Adrenal gland (tissue), 12 donors: ENCODE data around the gene OSBPL10. TPM values are rescaled to one million over a fixed set of nuclear protein-coding genes. Genes with fewer than 3 reads are reported as not detected.

Experiments
- DNase-seq, 7 donors: peaks; one replicate each; pipeline ENCODE4 v3.0.0-alpha.2; 2019 to 2020
- H3K27ac ChIP-seq, 5 donors: fragments of 200-600 bp; sonication (generic) in 4 of 5; 1 replicate in 3 of 5; 2 replicates in 2 of 5; pipeline versions ENCODE4 v1.5.1 to v1.8.0; 2016 to 2020; ENCODE audit warnings: mild to moderate bottlenecking in 1 of 5
- H3K27me3 ChIP-seq: fragments of 200-600 bp; 2 replicates; pipeline ENCODE4 v1.8.0; 2021
- H3K36me3 ChIP-seq, 2 donors: fragments of 200-600 bp; replicated peaks in 1 of 2; 1 replicate in 1 of 2; 2 replicates in 1 of 2; pipeline versions ENCODE4 v1.5.1 to v1.8.0; 2018 to 2022
- H3K4me1 ChIP-seq, 2 donors: fragments of 200-600 bp; replicated peaks in 1 of 2; 1 replicate in 1 of 2; 2 replicates in 1 of 2; pipeline versions ENCODE4 v1.5.1 to v1.8.0; 2018 to 2021
- H3K4me3 ChIP-seq, 4 donors: fragments of 200-600 bp; sonication (generic) in 3 of 4; one replicate each; pipeline ENCODE4 v1.5.1; 2016 to 2018
- H3K9me3 ChIP-seq, 3 donors: fragments of 200-600 bp; sonication (generic) in 1 of 3; replicated peaks in 1 of 3; 1 replicate in 2 of 3; 2 replicates in 1 of 3; pipeline versions ENCODE4 v1.5.1 to v1.8.0; 2016 to 2021
- CTCF ChIP-seq, 6 experiments: fragments of 450-650 bp in 4 of 6; fragments of 200-600 bp in 2 of 6; sonication (generic) in 1 of 6; IDR thresholded peaks; 1 replicate in 5 of 6; 2 replicates in 1 of 6; pipeline versions ENCODE4 v1.5.1 to v1.8.0; 2016 to 2021; ENCODE audit warnings: antibody characterized with exemption in 6 of 6, mild to moderate bottlenecking in 2 of 6, moderate library complexity in 1 of 6
- POLR2A ChIP-seq, 2 donors: fragments of 450-650 bp; IDR thresholded peaks; one replicate each; pipeline ENCODE4 v1.6.1; 2017; ENCODE audit warnings: antibody characterized with exemption in 2 of 2, mild to moderate bottlenecking in 2 of 2, moderate library complexity in 1 of 2
- WGBS, 4 donors: extraction: QIAGEN DNeasy Blood & Tissue Kit in 2 of 4; methylation state at CpG; one replicate each; pipeline versions ENCODE4 v1.1.5 to v1.1.7; 2013 to 2017; 5-methylcytosine and 5-hydroxymethylcytosine counted together
- intact Hi-C, 2 donors: fragments of 100-400 bp; cut with DNase I; formaldehyde crosslinking; loops; one replicate each; pipeline versions ENCODE4 v1.14.1 to v1.15.0; 2022 to 2023
- polyA plus RNA-seq, 3 donors: library from polyadenylated mRNA; stranded (reverse); fragments of 200-250 nt in 2 of 3; fragments of 350-450 nt in 1 of 3; fragmentation: Illumina TruSeq in 1 of 3; extraction: RNeasy Lipid Tissue Mini Kit (QIAGEN cat#74804) in 1 of 3; gene quantifications; one replicate each; pipeline ENCODE4 v1.2.3, GENCODE V29; 2013 to 2014
- total RNA-seq, 9 donors: library from RNA; depleted of rRNA in 4 of 9; stranded (reverse); fragments of >200 nt in 4 of 9; fragments of 120-200 nt in 1 of 9; fragmentation: NEBNext Ultra II Directional in 1 of 9; extraction: Animal tissue kit (Norgen Biotek cat#: 25700) in 1 of 9; gene quantifications; one replicate each; pipeline versions ENCODE4 v1.1.0 to v1.2.4, GENCODE V29; 2013 to 2023
- donor health status: healthy with polysubstance abuse.
- donor health status: Bipolar disorder and iron deficiency.
- donor health status: DM: yes; HTN: yes; CAD: no.
- donor health status: DM: no; HTN: no; CAD: no.
- donor health status: DM: no; HTN: no; CAD: no.
- donor health status: DM: yes; HTN: yes; CAD: no.

OSBPL10 gene
- total and polyA plus RNA-seq, 12 donors: 2.0 to 55.6 (median 9.4) TPM

- no peaks in the 10 kb centered on the region for H3K27me3 ChIP-seq
- no peaks in the 10 kb centered on the region for H3K36me3 ChIP-seq
- peaks cover 0 to 3% of the 10 kb centered on the region in 2 donors for H3K4me1 ChIP-seq
- 71 to 76% (median 75%) methylated on average over 2 of the region's 2 CpGs for whole genome bisulfite sequencing, 4 donors
- DNase-seq: no peak
- H3K27ac ChIP-seq: no peak overlapping the region
- H3K4me3 ChIP-seq: no peak overlapping the region
- no peak for TF ChIP-seq POLR2A (IDR thresholded peaks at IDR 0.05)
- TF ChIP-seq CTCF (IDR thresholded peaks at IDR 0.05): no peak
- H3K9me3 ChIP-seq: no peaks in the 10 kb centered on the region
- intact Hi-C loops: no loop called here
Measured at GRCh38 chr3:31750341-31750740, 230.7 kb downstream of the OSBPL10 start.

DNA sequence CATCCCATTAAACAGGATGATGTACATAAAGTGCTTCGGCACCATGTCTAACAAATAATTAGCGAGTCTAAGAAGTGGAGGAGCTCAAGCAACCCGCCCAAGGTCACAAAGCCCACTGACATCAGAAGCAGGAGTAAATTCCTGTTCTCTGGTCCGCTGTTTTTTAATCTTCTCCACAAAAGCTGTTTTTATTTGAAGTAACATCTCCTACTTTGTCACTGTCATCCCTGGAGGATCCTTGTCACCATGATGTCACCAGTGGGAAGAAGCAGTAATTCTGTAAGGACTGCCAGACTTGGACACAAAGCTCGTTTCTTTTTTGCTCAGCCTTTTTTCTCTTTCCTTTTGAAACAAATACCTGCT, 232.1 kb downstream of the OSBPL10 start:
- no peak overlapping the region for H3K27ac ChIP-seq
- peaks cover 0 to 3% of the 10 kb centered on the region in 2 donors for H3K4me1 ChIP-seq
- H3K36me3 ChIP-seq: no peaks in the 10 kb centered on the region
- WGBS, 4 donors: 55 to 64% (median 58%) methylated on average over 5 of the region's 5 CpGs
- no peaks in the 10 kb centered on the region for H3K27me3 ChIP-seq
- no peak for DNase-seq
- no peak for TF ChIP-seq POLR2A (IDR thresholded peaks at IDR 0.05)
- TF ChIP-seq CTCF (IDR thresholded peaks at IDR 0.05): no peak
- intact Hi-C loops: no loop called here
- no peak overlapping the region for H3K4me3 ChIP-seq
- H3K9me3 ChIP-seq: no peaks in the 10 kb centered on the region

GRCh38 chr3:31748281-31748932, 232.7 kb downstream of the OSBPL10 start:
- intact Hi-C loops: no loop called here
- Histone ChIP-seq H3K36me3 (no peaks in the 10 kb centered on the region), H3K9me3 (no peaks in the 10 kb centered on the region), H3K4me1 (peaks cover 0 to 3% of the 10 kb centered on the region in 2 donors), H3K27ac (no peak overlapping the region), H3K4me3 (no peak overlapping the region), H3K27me3 (no peaks in the 10 kb centered on the region)
- no peak for DNase-seq
- TF ChIP-seq CTCF (IDR thresholded peaks at IDR 0.05) (no peak), POLR2A (IDR thresholded peaks at IDR 0.05) (no peak)
- WGBS, 4 donors: 82 to 93% (median 88%) methylated on average over 5 of the region's 5 CpGs

- Histone ChIP-seq H3K9me3 (no peaks in the 10 kb centered on the region), H3K27me3 (no peaks in the 10 kb centered on the region), H3K27ac (no peak overlapping the region), H3K36me3 (no peaks in the 10 kb centered on the region), H3K4me1 (peaks cover 0 to 1% of the 10 kb centered on the region in 2 donors), H3K4me3 (no peak overlapping the region)
- 91 to 94% (median 93%) methylated on average over 8 to 9 of the region's 9 CpGs for WGBS, 4 donors
- TF ChIP-seq POLR2A (IDR thresholded peaks at IDR 0.05): no peak
- intact Hi-C loops: no loop called here
- DNase-seq: no peak
Measured at GRCh38 chr3:31747785-31748184, 233.3 kb downstream of the OSBPL10 start.

- Histone ChIP-seq H3K4me3 (no peak overlapping the region), H3K4me1 (no peaks in the 10 kb centered on the region), H3K36me3 (no peaks in the 10 kb centered on the region), H3K27me3 (no peaks in the 10 kb centered on the region), H3K27ac (no peak overlapping the region), H3K9me3 (no peaks in the 10 kb centered on the region)
- WGBS, 4 donors: 92 to 96% (median 95%) methylated on average over 8 of the region's 8 CpGs
- no peak for TF ChIP-seq POLR2A (IDR thresholded peaks at IDR 0.05)
- no peak for TF ChIP-seq CTCF (IDR thresholded peaks at IDR 0.05)
- DNase-seq: no peak
- intact Hi-C loops: no loop called here
Measured at GRCh38 chr3:31744913-31745312, 236.1 kb downstream of the OSBPL10 start.
